HCT116 (cell line): Measurements from ENCODE around the gene SGMS1. TPM values are rescaled to one million over a fixed set of nuclear protein-coding genes. Genes with fewer than 3 reads are reported as not detected.

ENCODE experiments used
- ATAC-seq: fragments of 200-7000 bp; cut with Tn5 transposase; 2 replicates; pipeline ENCODE4 v1.9.1; 2020; ENCODE audit warnings: mild to moderate bottlenecking, moderate library complexity
- BruUV-seq: library from RNA; stranded (reverse); fragments of 400-500 nt; replicated peaks from 2 replicates; lab custom pipeline; 2021; lab: Mats Ljungman, UMichigan
- CTCF ChIA-PET: fragments of 300-600 bp; sonication (Branson Sonifier 250); formaldehyde crosslinking; loops from one replicate; lab custom pipeline; 2021; ENCODE audit warnings: antibody characterized with exemption; lab: Charles Lee
- POLR2A ChIA-PET: fragments of 300-600, 350-600 bp; sonication (Branson Sonifier 250); formaldehyde crosslinking; loops from one replicate; lab custom pipeline; 2021; ENCODE audit warnings: antibody characterized with exemption; lab: Charles Lee
- RAD21 ChIA-PET, 2 experiments: fragments of 300-600 bp; sonication (Branson Sonifier 250); formaldehyde crosslinking; loops; one replicate each; lab custom pipeline; 2023; ENCODE audit warnings: low total read pairs in 2 of 2; ENCODE audit not compliant: uncharacterized antibody in 2 of 2, unreplicated experiment in 2 of 2, low non-redundant PET in 1 of 2; lab: Charles Lee
- DNase-seq: peaks from one replicate; pipeline ENCODE4 v3.0.0-alpha.2; 2010; ENCODE audit warnings: low read depth, low spot score
- H2AFZ ChIP-seq: fragments of 200-600 bp; shearing (Covaris generic), sonication (generic); 2 replicates; pipeline ENCODE4 v1.6.1; 2017; ENCODE audit warnings: low read depth, mixed run types, mixed read lengths, antibody characterized with exemption, low read length; ENCODE audit not compliant: poor library complexity, severe bottlenecking
- H3K27ac ChIP-seq: 2 replicates; pipeline ENCODE4 v1.5.1; 2012; ENCODE audit warnings: low read depth, low read length
- H3K27me3 ChIP-seq: fragments of 200-600 bp; sonication (generic); 2 replicates; pipeline ENCODE4 v1.6.1; 2016; ENCODE audit warnings: mixed run types, low read length, mixed read lengths; ENCODE audit not compliant: insufficient read depth
- H3K36me3 ChIP-seq, 2 experiments: fragments of 200-500 bp in 1 of 2; fragments of 200-600 bp in 1 of 2; sonication (Bioruptor generic) in 1 of 2; sonication (generic) in 1 of 2; 2 replicates each; pipeline versions ENCODE4 v1.5.1 to v1.6.1; 2014 to 2016; ENCODE audit warnings: low read length in 2 of 2, inconsistent platforms in 1 of 2, mixed read lengths in 1 of 2, mixed run types in 1 of 2; ENCODE audit not compliant: insufficient read depth in 2 of 2, control insufficient read depth in 1 of 2
- H3K4me1 ChIP-seq, 2 experiments: fragments of 200-600 bp in 1 of 2; sonication (generic) in 1 of 2; 2 replicates each; pipeline versions ENCODE4 v1.5.1 to v1.6.1; 2012 to 2017; ENCODE audit warnings: low read length in 2 of 2, inconsistent platforms in 1 of 2, mild to moderate bottlenecking in 1 of 2, mixed read lengths in 1 of 2, mixed run types in 1 of 2, moderate library complexity in 1 of 2; ENCODE audit not compliant: insufficient read depth in 2 of 2, control insufficient read depth in 1 of 2
- H3K4me2 ChIP-seq: fragments of 200-600 bp; sonication (generic); 2 replicates; pipeline ENCODE4 v1.6.1; 2017; ENCODE audit warnings: mixed run types, low read length, mixed read lengths
- H3K4me3 ChIP-seq, 2 experiments: fragments of 200-600 bp in 1 of 2; sonication (generic) in 1 of 2; replicated peaks in 1 of 2; 2 replicates each; pipeline ENCODE4 v1.5.1; 2011 to 2016; ENCODE audit warnings: low read length in 2 of 2, control low read depth in 1 of 2, low read depth in 1 of 2, mild to moderate bottlenecking in 1 of 2, mixed read lengths in 1 of 2, mixed run types in 1 of 2
- H3K79me2 ChIP-seq: fragments of 200-600 bp; sonication (generic); 2 replicates; pipeline ENCODE4 v1.6.1; 2017; ENCODE audit warnings: mild to moderate bottlenecking, mixed run types, low read length, moderate library complexity, mixed read lengths; ENCODE audit not compliant: insufficient read depth
- H3K9ac ChIP-seq: fragments of 200-600 bp; sonication (generic); 2 replicates; pipeline ENCODE4 v1.6.1; 2016; ENCODE audit warnings: low read length, mixed read lengths
- H3K9me2 ChIP-seq: fragments of 200-600 bp; sonication (generic), shearing (Covaris generic); 2 replicates; pipeline ENCODE4 v1.6.1; 2017; ENCODE audit warnings: mixed run types, mild to moderate bottlenecking, moderate library complexity; ENCODE audit not compliant: insufficient read depth
- H3K9me3 ChIP-seq, 2 experiments: fragments of 200-500 bp in 1 of 2; fragments of 200-600 bp in 1 of 2; sonication (Bioruptor generic) in 1 of 2; sonication (generic) in 1 of 2; 2 replicates each; pipeline ENCODE4 v1.6.1; 2014 to 2017; ENCODE audit warnings: low read length in 2 of 2, mixed read lengths in 2 of 2, inconsistent platforms in 1 of 2, low read depth in 1 of 2, mild to moderate bottlenecking in 1 of 2, mixed run types in 1 of 2, moderate library complexity in 1 of 2; ENCODE audit not compliant: control insufficient read depth in 1 of 2, insufficient read depth in 1 of 2
- H4K20me1 ChIP-seq: fragments of 200-600 bp; sonication (generic), shearing (Covaris generic); 2 replicates; pipeline ENCODE4 v1.6.1; 2017; ENCODE audit warnings: mixed run types, mild to moderate bottlenecking, moderate library complexity; ENCODE audit not compliant: insufficient read depth
- CBX3 ChIP-seq: IDR thresholded peaks from 2 replicates; pipeline ENCODE4 v1.6.1; 2012; ENCODE audit warnings: low read depth
- EZH2phosphoT487 ChIP-seq: fragments of 200-600 bp; IDR thresholded peaks from 2 replicates; pipeline ENCODE4 v1.6.1; 2018; ENCODE audit warnings: antibody characterized with exemption, borderline replicate concordance
- FOSL1 ChIP-seq: IDR thresholded peaks from 2 replicates; pipeline ENCODE4 v1.6.1; 2012; ENCODE audit warnings: low read depth
- JUND ChIP-seq: IDR thresholded peaks from 2 replicates; pipeline ENCODE4 v1.6.1; 2012
- POLR2AphosphoS5 ChIP-seq: IDR thresholded peaks from 2 replicates; pipeline ENCODE4 v1.6.1; 2011; ENCODE audit warnings: mild to moderate bottlenecking, low read depth, low read length, moderate library complexity
- RAD21 ChIP-seq: IDR thresholded peaks from 2 replicates; pipeline ENCODE4 v1.6.1; 2012; ENCODE audit warnings: low read depth, mild to moderate bottlenecking
- SIN3A ChIP-seq: IDR thresholded peaks from 2 replicates; pipeline ENCODE4 v1.6.1; 2012; ENCODE audit warnings: low read depth
- YY1 ChIP-seq: IDR thresholded peaks from 2 replicates; pipeline ENCODE4 v1.6.1; 2011; ENCODE audit warnings: low read length, low read depth, moderate library complexity, mild to moderate bottlenecking; ENCODE audit not compliant: insufficient replicate concordance; ENCODE audit errors: extremely low read depth
- ZNF274 ChIP-seq: fragments of 200-500 bp; sonication (Bioruptor generic); IDR thresholded peaks from 2 replicates; pipeline ENCODE4 v1.6.1; 2014; ENCODE audit warnings: mild to moderate bottlenecking, low read depth, low read length, inconsistent platforms
- intact Hi-C: fragments of 100-400 bp; cut with micrococcal nuclease; formaldehyde crosslinking; loops from 2 replicates; pipeline ENCODE4 v1.10.0; 2022
- total RNA-seq: library from RNA; stranded (reverse); gene quantifications from one replicate; pipeline ENCODE4 v1.2.1, GENCODE V29; 2021; ENCODE audit not compliant: unreplicated experiment

The SGMS1 gene
- total RNA-seq, 1 experiment from 2014 or later = 29.1 TPM

DNA sequence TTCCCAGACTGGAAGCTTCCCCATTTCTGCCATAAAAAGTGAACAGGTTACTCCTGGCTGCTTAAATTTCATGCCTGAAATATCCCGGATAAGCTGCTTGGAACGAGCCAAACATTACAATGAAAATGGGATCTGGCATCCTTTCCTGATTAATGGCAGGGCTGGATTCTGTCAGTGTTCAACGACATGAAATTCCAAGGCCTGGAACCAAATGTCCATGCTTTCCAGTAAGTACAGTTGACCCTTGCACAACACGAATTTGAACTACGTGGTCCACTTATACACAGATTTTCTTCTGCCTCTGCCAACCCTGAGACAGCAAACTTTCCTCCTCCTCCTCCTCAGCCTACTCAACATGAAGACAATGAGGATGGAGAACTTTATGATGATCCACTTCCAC lies 65.4 kb downstream of the SGMS1 start:
- H3K27ac ChIP-seq = no peak overlapping the region
- RAD21 ChIA-PET = no interaction called here
- ATAC-seq (no peak), DNase-seq (no peak)
- peaks cover 0 to 6% of the 10 kb centered on the region in 2 experiments; a peak in 2 of 4 replicates for H3K4me1 ChIP-seq
- H3K4me2 ChIP-seq = no peak overlapping the region
- BruUV-seq = no TSS peak
- no peak overlapping the region for H3K4me3 ChIP-seq
- no peak overlapping the region for H2AFZ ChIP-seq
- no peaks in the 10 kb centered on the region for H3K9me3 ChIP-seq
- no peaks in the 10 kb centered on the region for H3K27me3 ChIP-seq
- no peaks in the 10 kb centered on the region for H3K9me2 ChIP-seq
- H3K9ac ChIP-seq = no peak overlapping the region
- intact Hi-C loops = no loop called here
- CTCF ChIA-PET = no interaction called here
- H4K20me1 ChIP-seq = no peaks in the 10 kb centered on the region
- H3K36me3 ChIP-seq = no peaks in the 10 kb centered on the region
- TF ChIP-seq ZNF274 = no peak
- no peak for TF ChIP-seq FOSL1
- TF ChIP-seq CBX3 = no peak
- no peak for TF ChIP-seq EZH2phosphoT487
- TF ChIP-seq JUND = no peak
- no peak for TF ChIP-seq YY1
- TF ChIP-seq POLR2AphosphoS5 = no peak
- no peak for TF ChIP-seq SIN3A
- POLR2A ChIA-PET = no interaction called here
- H3K79me2 ChIP-seq = peaks cover 7% of the 10 kb centered on the region; the same call in 1 of the 2 replicates

- Histone ChIP-seq H2AFZ (no peak overlapping the region), H4K20me1 (no peaks in the 10 kb centered on the region), H3K4me2 (no peak overlapping the region), H3K27me3 (no peaks in the 10 kb centered on the region), H3K27ac (no peak overlapping the region), H3K4me1 (peaks cover 0 to 4% of the 10 kb centered on the region in 2 experiments; a peak in 2 of 4 replicates), H3K9ac (no peak overlapping the region), H3K4me3 (no peak overlapping the region), H3K9me2 (no peaks in the 10 kb centered on the region), H3K9me3 (no peaks in the 10 kb centered on the region), H3K36me3 (no peaks in the 10 kb centered on the region), H3K79me2 (peaks cover 7% of the 10 kb centered on the region; the same call in 1 of the 2 replicates)
- ATAC-seq = no peak
- no peak for DNase-seq
- BruUV-seq = no TSS peak
- RAD21 ChIA-PET = no interaction called here
- POLR2A ChIA-PET = no interaction called here
- CTCF ChIA-PET = no interaction called here
- TF ChIP-seq RAD21 = no peak
- TF ChIP-seq SIN3A = no peak
- intact Hi-C loops = no loop called here
Observed at GRCh38 chr10:50557130-50557682, 66.5 kb downstream of the SGMS1 start.
